Hippocampal formation (tissue), 2 donors: ENCODE results near the gene LRRIQ1.
"Not testable (repeated sequence)": the region's sequence is repeated elsewhere in the genome, so short reads cannot be mapped to it uniquely, and the experiment has no call there.

Source experiments
- DNase-seq, 2 donors: peaks; one replicate each; lab custom pipeline; 2025; lab: John Stamatoyannopoulos, UW

The LRRIQ1 gene

GRCh38 chr12:85203809-85204208 is 167.7 kb downstream of the LRRIQ1 start:
- DNase-seq: not testable (repeated sequence)

- DNase-seq: no peak
These were observed 170.4 kb downstream of the LRRIQ1 start for GRCh38 chr12:85206543-85206942.

GRCh38 chr12:85224339-85224738 is 188.2 kb downstream of the LRRIQ1 start:
- not testable (repeated sequence) for DNase-seq

- no peak for DNase-seq
These were observed 189.3 kb downstream of the LRRIQ1 start for GRCh38 chr12:85225501-85225900.

- no peak for DNase-seq
These were observed 201.2 kb downstream of the LRRIQ1 start for GRCh38 chr12:85237327-85237726.

GRCh38 chr12:85244561-85244960 is 208.4 kb downstream of the LRRIQ1 start:
- DNase-seq: no peak

GRCh38 chr12:85253853-85254252 is 217.7 kb downstream of the LRRIQ1 start:
- no peak for DNase-seq

GRCh38 chr12:85257671-85258070 is 221.5 kb downstream of the LRRIQ1 start:
- no peak for DNase-seq

GRCh38 chr12:85260447-85260846 is 224.3 kb downstream of the LRRIQ1 start:
- DNase-seq: no peak

GRCh38 chr12:85260896-85261295 is 224.7 kb downstream of the LRRIQ1 start:
- no peak for DNase-seq

GRCh38 chr12:85266356-85266755 is 230.2 kb downstream of the LRRIQ1 start:
- DNase-seq: no peak

- DNase-seq: no peak
These were observed 237.5 kb downstream of the LRRIQ1 start for GRCh38 chr12:85273381-85274314.

GRCh38 chr12:85274315-85274651 is 238.1 kb downstream of the LRRIQ1 start:
- no peak for DNase-seq

- DNase-seq: no peak
These were observed 239.2 kb downstream of the LRRIQ1 start for GRCh38 chr12:85275374-85275773.

- no peak for DNase-seq
These were observed 241.0 kb downstream of the LRRIQ1 start for GRCh38 chr12:85277191-85277590.

- DNase-seq: no peak
These were observed 241.9 kb downstream of the LRRIQ1 start for GRCh38 chr12:85277900-85278597.

- DNase-seq: no peak
These were observed 242.7 kb downstream of the LRRIQ1 start for GRCh38 chr12:85278598-85279448.

- DNase-seq: no peak
These were observed 243.5 kb downstream of the LRRIQ1 start for GRCh38 chr12:85279449-85280164.

- no peak for DNase-seq
These were observed 244.2 kb downstream of the LRRIQ1 start, which contains the start of gene ALX1 for GRCh38 chr12:85280165-85280983. Gene ALX1 (plus strand): TSS chr12:85280220. CDS start chr12:85280262, 42 bp downstream.

- DNase-seq: no peak
These were observed 245.0 kb downstream of the LRRIQ1 start for GRCh38 chr12:85280984-85281630.
